ENCODE results near the gene UPF3A.

UPF3A gene

GRCh38 chr13:114241918-114242317 lies 39.5 kb upstream of the UPF3A start (continued):
- TF ChIP-seq ZNF610 (tag by site-specific recombination; IDR thresholded peaks at IDR 0.05; ENCODE audit: borderline replicate concordance), result no peak

GRCh38 chr13:114243971-114244370 lies 37.4 kb upstream of the UPF3A start:
- no peak for TF ChIP-seq ZNF335 (tag by site-specific recombination; conservative IDR thresholded peaks at IDR 0.05)
- TF ChIP-seq BCL11B (tag by site-specific recombination; IDR thresholded peaks at IDR 0.05; ENCODE audit: low read depth), result no peak
- TF ChIP-seq ZNF664 (tag by site-specific recombination; IDR thresholded peaks at IDR 0.05), result no peak
- no peak for TF ChIP-seq ZNF624 (tag by site-specific recombination; IDR thresholded peaks at IDR 0.05)
- no peak for TF ChIP-seq ZNF707 (tag by site-specific recombination; IDR thresholded peaks at IDR 0.05)
- no peak for TF ChIP-seq ZNF501 (tag by site-specific recombination; IDR thresholded peaks at IDR 0.05)
- TF ChIP-seq ZNF549 (tag by site-specific recombination; IDR thresholded peaks at IDR 0.05), result no peak
- no peak for TF ChIP-seq OVOL3 (tag by site-specific recombination; IDR thresholded peaks at IDR 0.05)
- TF ChIP-seq ZNF692 (tag by site-specific recombination; IDR thresholded peaks at IDR 0.05), result no peak
- no peak for TF ChIP-seq ZSCAN5A (tag by site-specific recombination; IDR thresholded peaks at IDR 0.05)
- no peak for TF ChIP-seq ZNF747 (tag by site-specific recombination; IDR thresholded peaks at IDR 0.05)
- no peak for TF ChIP-seq KLF1 (tag by site-specific recombination; IDR thresholded peaks at IDR 0.05)
- TF ChIP-seq REPIN1 (tag by site-specific recombination; IDR thresholded peaks at IDR 0.05; ENCODE audit: low read depth), result no peak
- POLR2A ChIA-PET, result no interaction called here
- Histone ChIP-seq H3K4me1 (ENCODE audit: control insufficient read depth, insufficient read depth, low read length) (no peaks in the 10 kb centered on the region), H3K9me3 (ENCODE audit: control insufficient read depth, insufficient read depth, low read depth, low read length) (no peaks in the 10 kb centered on the region), H3K36me3 (ENCODE audit: control insufficient read depth in 2 of 2, insufficient read depth in 1 of 2, low read length in 2 of 2) (peaks cover 61 to 95% of the 10 kb centered on the region in 2 experiments), H3K4me3 (ENCODE audit: low read depth, low read length) (no peak overlapping the region), H3K27ac (ENCODE audit: extremely low read depth, low read depth, low read length) (no peak overlapping the region)
- CTCF ChIA-PET, result no interaction called here

GRCh38 chr13:114244637-114245036 lies 36.8 kb upstream of the UPF3A start:
- TF ChIP-seq ZNF692 (tag by site-specific recombination; IDR thresholded peaks at IDR 0.05) (no peak), ZNF664 (tag by site-specific recombination; IDR thresholded peaks at IDR 0.05) (no peak), ZSCAN30 (tag by site-specific recombination; IDR thresholded peaks at IDR 0.05) (no peak), ZNF555 (tag by site-specific recombination; conservative IDR thresholded peaks at IDR 0.05) (no peak), TCF7L2 (IDR thresholded peaks at IDR 0.05; ENCODE audit: borderline replicate concordance, low read depth, low read length) (no peak), ZNF701 (tag by site-specific recombination; IDR thresholded peaks at IDR 0.05) (no peak), ZNF561 (tag by site-specific recombination; IDR thresholded peaks at IDR 0.05; ENCODE audit: borderline replicate concordance) (no peak), ZNF211 (tag by site-specific recombination; IDR thresholded peaks at IDR 0.05; ENCODE audit: low read depth) (no peak), ZNF202 (tag by site-specific recombination; IDR thresholded peaks at IDR 0.05; ENCODE audit: borderline replicate concordance) (no peak)
- POLR2A ChIA-PET, result no interaction called here

More at GRCh38 chr13:114244637-114245036, 36.8 kb upstream of the UPF3A start:
- CTCF ChIA-PET, result no interaction called here
- no peaks in the 10 kb centered on the region for H3K4me1 ChIP-seq (ENCODE audit: control insufficient read depth, insufficient read depth, low read length)
- peaks cover 60 to 95% of the 10 kb centered on the region in 2 experiments for H3K36me3 ChIP-seq (ENCODE audit: control insufficient read depth in 2 of 2, insufficient read depth in 1 of 2, low read length in 2 of 2)
- no peak overlapping the region for H3K27ac ChIP-seq (ENCODE audit: extremely low read depth, low read depth, low read length)
- no peaks in the 10 kb centered on the region for H3K9me3 ChIP-seq (ENCODE audit: control insufficient read depth, insufficient read depth, low read depth, low read length)
- H3K4me3 ChIP-seq (ENCODE audit: low read depth, low read length), result no peak overlapping the region
